A673 (cell line): Measurements from ENCODE around the gene INSR. TPM values are rescaled to one million over a fixed set of nuclear protein-coding genes. Genes with fewer than 3 reads are reported as not detected.

ENCODE experiments used
- BruUV-seq: library from RNA; stranded (reverse); fragments of 400-500 nt; replicated peaks from 2 replicates; lab custom pipeline; 2021; lab: Mats Ljungman, UMichigan
- CTCF ChIA-PET: fragments of 300-600 bp; sonication (Branson Sonifier 250); formaldehyde crosslinking; loops from one replicate; lab custom pipeline; 2022; ENCODE audit warnings: antibody characterized with exemption; lab: Charles Lee
- POLR2A ChIA-PET: fragments of 300-600 bp; sonication (Branson Sonifier 250); formaldehyde crosslinking; loops from one replicate; lab custom pipeline; 2022; ENCODE audit warnings: antibody characterized with exemption; ENCODE audit not compliant: low non-redundant PET; lab: Charles Lee
- DNase-seq: peaks from one replicate; pipeline ENCODE4 v3.0.0-alpha.2; 2015; ENCODE audit warnings: low spot score
- H3K27ac ChIP-seq: fragments of 200-600 bp; sonication (generic); 2 replicates; pipeline ENCODE4 v1.5.1; 2016; ENCODE audit warnings: mixed run types, low read depth, mild to moderate bottlenecking, mixed read lengths, antibody characterized with exemption, low read length; ENCODE audit not compliant: poor library complexity, severe bottlenecking
- H3K27me3 ChIP-seq: fragments of 200-600 bp; sonication (generic); replicated peaks from 2 replicates; pipeline ENCODE4 v1.6.1; 2017; ENCODE audit warnings: mixed run types, low read depth, mild to moderate bottlenecking, mixed read lengths, antibody characterized with exemption, low read length; ENCODE audit not compliant: insufficient read depth, poor library complexity
- H3K36me3 ChIP-seq: fragments of 200-600 bp; sonication (generic); 2 replicates; pipeline ENCODE4 v1.6.1; 2016; ENCODE audit warnings: mixed run types, mild to moderate bottlenecking, mixed read lengths, antibody characterized with exemption, low read length; ENCODE audit not compliant: insufficient read depth, poor library complexity, severe bottlenecking
- H3K4me1 ChIP-seq: fragments of 200-600 bp; sonication (generic); 2 replicates; pipeline ENCODE4 v1.6.1; 2017; ENCODE audit warnings: mixed run types, mild to moderate bottlenecking, mixed read lengths, antibody characterized with exemption, low read length; ENCODE audit not compliant: insufficient read depth, poor library complexity, severe bottlenecking
- H3K4me3 ChIP-seq: fragments of 200-600 bp; sonication (generic); 2 replicates; pipeline ENCODE4 v1.5.1; 2016; ENCODE audit warnings: low read depth, mixed run types, mild to moderate bottlenecking, mixed read lengths, low read length; ENCODE audit not compliant: poor library complexity, severe bottlenecking
- H3K9me3 ChIP-seq: fragments of 200-600 bp; sonication (generic); 2 replicates; pipeline ENCODE4 v1.6.1; 2016; ENCODE audit warnings: mixed run types, low read depth, mild to moderate bottlenecking, mixed read lengths, antibody characterized with exemption, low read length; ENCODE audit not compliant: poor library complexity, severe bottlenecking
- CTCF ChIP-seq: fragments of 300-800, 200-600 bp; sonication (generic); conservative IDR thresholded peaks from 2 replicates; pipeline ENCODE4 v1.5.1; 2017; ENCODE audit warnings: low read depth, mild to moderate bottlenecking, antibody characterized with exemption, low read length, moderate library complexity, mixed read lengths
- EZH2 ChIP-seq: fragments of 200-600 bp; sonication (generic); IDR thresholded peaks from 2 replicates; pipeline ENCODE4 v1.6.1; 2017; ENCODE audit warnings: borderline replicate concordance, low read depth, mild to moderate bottlenecking, mixed read lengths, antibody characterized with exemption, low read length; ENCODE audit not compliant: poor library complexity, severe bottlenecking
- intact Hi-C: fragments of 100-400 bp; cut with micrococcal nuclease; formaldehyde crosslinking; loops from one replicate; pipeline ENCODE4 v1.10.0; 2022; ENCODE audit not compliant: unreplicated experiment
- total RNA-seq: library from RNA; stranded (reverse); gene quantifications from 2 replicates; pipeline ENCODE4 v1.2.3, GENCODE V29; 2021

Gene INSR
- total RNA-seq, 1 experiment from 2014 or later = 12.9 TPM

- CTCF ChIA-PET = no interaction called here
Measured at GRCh38 chr19:7265963-7266362, 28.3 kb downstream of the INSR start.

GRCh38 chr19:7264858-7265257 lies 29.4 kb downstream of the INSR start:
- Histone ChIP-seq H3K4me3 (no peak overlapping the region), H3K4me1 (no peaks in the 10 kb centered on the region), H3K27ac (no peak overlapping the region), H3K9me3 (no peaks in the 10 kb centered on the region), H3K36me3 (no peaks in the 10 kb centered on the region), H3K27me3 (no peaks in the 10 kb centered on the region)
- no peak for DNase-seq
- CTCF ChIA-PET = no interaction called here
- intact Hi-C loops = no loop called here
- POLR2A ChIA-PET = interaction anchor here (0.6 kb wide), 1 partner anchor 233 kb away, joined by 5 read pairs; no protein-coding TSS in a partner anchor
- no TSS peak for BruUV-seq
- TF ChIP-seq EZH2 = no peak
- TF ChIP-seq CTCF = no peak

More at GRCh38 chr19:7265963-7266362, 28.3 kb downstream of the INSR start:
- POLR2A ChIA-PET = no interaction called here
- Histone ChIP-seq H3K4me3 (no peak overlapping the region), H3K27me3 (no peaks in the 10 kb centered on the region), H3K27ac (no peak overlapping the region), H3K9me3 (no peaks in the 10 kb centered on the region), H3K4me1 (no peaks in the 10 kb centered on the region), H3K36me3 (no peaks in the 10 kb centered on the region)
- intact Hi-C loops = no loop called here
- no peak for DNase-seq
- BruUV-seq = no TSS peak
- TF ChIP-seq EZH2 = no peak
- TF ChIP-seq CTCF = no peak

GRCh38 chr19:7263521-7263920 lies 30.7 kb downstream of the INSR start:
- no peak overlapping the region for H3K27ac ChIP-seq
- ChIA-PET CTCF (no interaction called here), POLR2A (no interaction called here)
- no TSS peak for BruUV-seq
- intact Hi-C loops = no loop called here
- no peaks in the 10 kb centered on the region for H3K9me3 ChIP-seq
- DNase-seq = no peak
- H3K36me3 ChIP-seq = no peaks in the 10 kb centered on the region
- H3K4me1 ChIP-seq = no peaks in the 10 kb centered on the region
- TF ChIP-seq EZH2 = no peak
- no peak for TF ChIP-seq CTCF
- no peaks in the 10 kb centered on the region for H3K27me3 ChIP-seq
- H3K4me3 ChIP-seq = no peak overlapping the region
